GM21423 (cell line): ENCODE results near the gene PDE6B.
A peak's percentile ranks its signal among the peaks of the same experiment; 100 is the strongest.
"Not testable (repeated sequence)": the region's sequence is repeated elsewhere in the genome, so short reads cannot be mapped to it uniquely, and the experiment has no call there.

Experiments
- ATAC-seq: cut with Tn5 transposase; IDR thresholded peaks from one replicate; pipeline ENCODE4 v1.9.1; 2021; ENCODE audit warnings: mild to moderate bottlenecking, moderate library complexity; ENCODE audit not compliant: unreplicated experiment

PDE6B gene

GRCh38 chr4:668219-668618, 42.8 kb downstream of the PDE6B start:
- ATAC-seq, result not testable (repeated sequence)

GRCh38 chr4:669806-670559, 44.6 kb downstream of the PDE6B start:
- not testable (repeated sequence) for ATAC-seq

- no peak for ATAC-seq
Measured at GRCh38 chr4:671769-672168, 46.4 kb downstream of the PDE6B start.

- peak; percentile 1 for ATAC-seq
Measured at GRCh38 chr4:673349-674091, 48.1 kb downstream of the PDE6B start.

- peak; percentile 82 for ATAC-seq
Measured at GRCh38 chr4:674172-675035, 49.0 kb downstream of the PDE6B start, which contains the start of the genes ATP5ME and MYL5. TSS of gene ATP5ME (minus strand) at chr4:674276. CDS start at chr4:674247, 29 bp downstream. TSS of gene MYL5 (plus strand) at chr4:674542. CDS start at chr4:678027, 3,485 bp downstream.

- ATAC-seq, result peak; percentile 2
Measured at GRCh38 chr4:675036-675882, 49.9 kb downstream of the PDE6B start.

- no peak for ATAC-seq
Measured at GRCh38 chr4:675980-676870, 50.9 kb downstream of the PDE6B start.

- ATAC-seq, result no peak
Measured at GRCh38 chr4:676871-677235, 51.5 kb downstream of the PDE6B start.

GRCh38 chr4:677431-678293, 52.3 kb downstream of the PDE6B start:
- no peak for ATAC-seq

GRCh38 chr4:678331-679103, 53.1 kb downstream of the PDE6B start:
- ATAC-seq, result no peak

GRCh38 chr4:679104-679481, 53.7 kb downstream of the PDE6B start:
- ATAC-seq, result no peak

- ATAC-seq, result no peak
Measured at GRCh38 chr4:679629-680028, 54.3 kb downstream of the PDE6B start.

GRCh38 chr4:680091-680490, 54.7 kb downstream of the PDE6B start:
- ATAC-seq, result no peak

GRCh38 chr4:680551-680927, 55.2 kb downstream of the PDE6B start:
- no peak for ATAC-seq

GRCh38 chr4:680928-681645, 55.7 kb downstream of the PDE6B start:
- ATAC-seq, result no peak

- no peak for ATAC-seq
Measured at GRCh38 chr4:681736-682451, 56.5 kb downstream of the PDE6B start.
